ENCODE data around the gene SHISAL1. TPM values are rescaled to one million over a fixed set of nuclear protein-coding genes. Genes with fewer than 3 reads are reported as not detected.
"Not testable (repeated sequence)": the region's sequence is repeated elsewhere in the genome, so short reads cannot be mapped to it uniquely, and the experiment has no call there.

The SHISAL1 gene
- total RNA-seq, 2 donors from 2014 or later, result 0.42 to 0.95 TPM

GRCh38 chr22:44305455-44305854 lies 7.3 kb downstream of the SHISAL1 start:
- H3K4me1 Mint-ChIP-seq, result no peaks in the 10 kb centered on the region
- no peak overlapping the region for H3K27ac Mint-ChIP-seq
- no peak for TF ChIP-seq CTCF (conservative IDR thresholded peaks at IDR 0.05)

GRCh38 chr22:44304911-44305310 lies 7.8 kb downstream of the SHISAL1 start:
- Mint-ChIP-seq H3K27me3 (ENCODE audit: insufficient read depth) (peaks cover 2% of the 10 kb centered on the region), H3K27ac (no peak overlapping the region), H3K4me3 (no peak overlapping the region), H3K4me1 (no peaks in the 10 kb centered on the region), H3K9me3 (no peaks in the 10 kb centered on the region), H3K36me3 (ENCODE audit: low read depth) (no peaks in the 10 kb centered on the region)
- Histone ChIP-seq H3K36me3 (ENCODE audit: control insufficient read depth, insufficient read depth, low read length) (no peaks in the 10 kb centered on the region), H3K27ac (ENCODE audit: low read depth, low read length) (no peak overlapping the region), H3K4me3 (ENCODE audit: low read length) (no peak overlapping the region), H3K4me1 (ENCODE audit: control insufficient read depth, insufficient read depth, low read length) (no peaks in the 10 kb centered on the region), H3K9ac (ENCODE audit: extremely low read depth, low read length, poor library complexity, severe bottlenecking) (no peak overlapping the region), H3K27me3 (ENCODE audit: control insufficient read depth, insufficient read depth, low read length, poor library complexity, severe bottlenecking) (no peaks in the 10 kb centered on the region), H3K9me3 (ENCODE audit: control insufficient read depth, low read length) (no peaks in the 10 kb centered on the region)
- DNase-seq, result no peak
- 86 to 88% methylated on average over 1 to 2 of the region's 2 CpGs for WGBS, 2 experiments (ENCODE audit: insufficient coverage in 1 of 2, insufficient read length in 1 of 2)
- TF ChIP-seq CTCF (conservative IDR thresholded peaks at IDR 0.05), result no peak

More at GRCh38 chr22:44305455-44305854, 7.3 kb downstream of the SHISAL1 start:
- no peaks in the 10 kb centered on the region for H3K4me1 ChIP-seq (ENCODE audit: control insufficient read depth, insufficient read depth, low read length)
- Mint-ChIP-seq H3K9me3 (no peaks in the 10 kb centered on the region), H3K36me3 (ENCODE audit: low read depth) (no peaks in the 10 kb centered on the region), H3K4me3 (no peak overlapping the region), H3K27me3 (ENCODE audit: insufficient read depth) (peaks cover 2% of the 10 kb centered on the region)
- H3K9me3 ChIP-seq (ENCODE audit: control insufficient read depth, low read length), result no peaks in the 10 kb centered on the region
- no peak for DNase-seq
- H3K4me3 ChIP-seq (ENCODE audit: low read length), result no peak overlapping the region
- no peaks in the 10 kb centered on the region for H3K27me3 ChIP-seq (ENCODE audit: control insufficient read depth, insufficient read depth, low read length, poor library complexity, severe bottlenecking)
- 90 to 91% methylated on average over 11 to 13 of the region's 13 CpGs for WGBS, 2 experiments (ENCODE audit: insufficient coverage in 1 of 2, insufficient read length in 1 of 2)
- H3K36me3 ChIP-seq (ENCODE audit: control insufficient read depth, insufficient read depth, low read length), result no peaks in the 10 kb centered on the region
- no peak overlapping the region for H3K9ac ChIP-seq (ENCODE audit: extremely low read depth, low read length, poor library complexity, severe bottlenecking)
- H3K27ac ChIP-seq (ENCODE audit: low read depth, low read length), result no peak overlapping the region

- Histone ChIP-seq H3K4me3 (ENCODE audit: low read length) (no peak overlapping the region), H3K27me3 (ENCODE audit: control insufficient read depth, insufficient read depth, low read length, poor library complexity, severe bottlenecking) (no peaks in the 10 kb centered on the region), H3K36me3 (ENCODE audit: control insufficient read depth, insufficient read depth, low read length) (no peaks in the 10 kb centered on the region), H3K4me1 (ENCODE audit: control insufficient read depth, insufficient read depth, low read length) (no peaks in the 10 kb centered on the region), H3K27ac (ENCODE audit: low read depth, low read length) (no peak overlapping the region), H3K9ac (ENCODE audit: extremely low read depth, low read length, poor library complexity, severe bottlenecking) (no peak overlapping the region), H3K9me3 (ENCODE audit: control insufficient read depth, low read length) (no peaks in the 10 kb centered on the region)
- Mint-ChIP-seq H3K4me1 (no peaks in the 10 kb centered on the region), H3K36me3 (ENCODE audit: low read depth) (no peaks in the 10 kb centered on the region), H3K27ac (no peak overlapping the region), H3K4me3 (no peak overlapping the region), H3K27me3 (ENCODE audit: insufficient read depth) (peaks cover 2% of the 10 kb centered on the region), H3K9me3 (no peaks in the 10 kb centered on the region)
- no peak for TF ChIP-seq CTCF (conservative IDR thresholded peaks at IDR 0.05)
- 80 to 81% methylated on average over 5 to 9 of the region's 9 CpGs for WGBS, 2 experiments (ENCODE audit: insufficient coverage in 1 of 2, insufficient read length in 1 of 2)
- DNase-seq, result no peak
Measured at GRCh38 chr22:44304354-44304753, 8.4 kb downstream of the SHISAL1 start.

GRCh38 chr22:44302363-44302762 lies 10.4 kb downstream of the SHISAL1 start:
- not testable (repeated sequence) for H3K4me1 ChIP-seq (ENCODE audit: control insufficient read depth, insufficient read depth, low read length); H3K27ac ChIP-seq (ENCODE audit: low read depth, low read length); H3K27me3 ChIP-seq (ENCODE audit: control insufficient read depth, insufficient read depth, low read length, poor library complexity, severe bottlenecking); H3K9me3 Mint-ChIP-seq; H3K36me3 Mint-ChIP-seq (ENCODE audit: low read depth); DNase-seq; H3K27ac Mint-ChIP-seq; H3K9ac ChIP-seq (ENCODE audit: extremely low read depth, low read length, poor library complexity, severe bottlenecking); H3K36me3 ChIP-seq (ENCODE audit: control insufficient read depth, insufficient read depth, low read length); H3K27me3 Mint-ChIP-seq (ENCODE audit: insufficient read depth); H3K9me3 ChIP-seq (ENCODE audit: control insufficient read depth, low read length); H3K4me3 Mint-ChIP-seq; H3K4me1 Mint-ChIP-seq; H3K4me3 ChIP-seq (ENCODE audit: low read length)
- 94 to 97% methylated on average over 3 to 5 of the region's 10 CpGs for WGBS, 2 experiments (ENCODE audit: insufficient coverage in 1 of 2, insufficient read length in 1 of 2)

All from endodermal cell (in vitro differentiated cells).